Measurements from ENCODE around the gene RGS9BP.
"Not testable (repeated sequence)": the region's sequence is repeated elsewhere in the genome, so short reads cannot be mapped to it uniquely, and the experiment has no call there.

RGS9BP gene

GRCh38 chr19:32652894-32653598, 22.6 kb upstream of the RGS9BP start:
- no peak overlapping the region for H3K4me3 ChIP-seq (ENCODE audit: low read depth, low read length)
- TF ChIP-seq CTCF (IDR thresholded peaks at IDR 0.05; ENCODE audit: borderline replicate concordance, insufficient read depth, low read depth, low read length): no peak

- no peak overlapping the region for H3K4me3 ChIP-seq (ENCODE audit: low read depth, low read length)
- no peak for TF ChIP-seq CTCF (IDR thresholded peaks at IDR 0.05; ENCODE audit: borderline replicate concordance, insufficient read depth, low read depth, low read length)
These were observed 22.1 kb upstream of the RGS9BP start for GRCh38 chr19:32653599-32653915.

- not testable (repeated sequence) for H3K4me3 ChIP-seq (ENCODE audit: low read depth, low read length)
These were observed 19.3 kb upstream of the RGS9BP start for GRCh38 chr19:32656379-32656778.

GRCh38 chr19:32658075-32658474, 17.6 kb upstream of the RGS9BP start:
- no peak for TF ChIP-seq CTCF (IDR thresholded peaks at IDR 0.05; ENCODE audit: borderline replicate concordance, insufficient read depth, low read depth, low read length)
- H3K4me3 ChIP-seq (ENCODE audit: low read depth, low read length): no peak overlapping the region

GRCh38 chr19:32658527-32658926, 17.1 kb upstream of the RGS9BP start:
- TF ChIP-seq CTCF (IDR thresholded peaks at IDR 0.05; ENCODE audit: borderline replicate concordance, insufficient read depth, low read depth, low read length): no peak
- no peak overlapping the region for H3K4me3 ChIP-seq (ENCODE audit: low read depth, low read length)

- no peak overlapping the region for H3K4me3 ChIP-seq (ENCODE audit: low read depth, low read length)
- no peak for TF ChIP-seq CTCF (IDR thresholded peaks at IDR 0.05; ENCODE audit: borderline replicate concordance, insufficient read depth, low read depth, low read length)
These were observed 14.3 kb upstream of the RGS9BP start for GRCh38 chr19:32661318-32661717.

- TF ChIP-seq CTCF (IDR thresholded peaks at IDR 0.05; ENCODE audit: borderline replicate concordance, insufficient read depth, low read depth, low read length): no peak
These were observed 13.5 kb upstream of the RGS9BP start for GRCh38 chr19:32662186-32662585.

GRCh38 chr19:32666084-32666483, 9.6 kb upstream of the RGS9BP start:
- no peak for TF ChIP-seq CTCF (IDR thresholded peaks at IDR 0.05; ENCODE audit: borderline replicate concordance, insufficient read depth, low read depth, low read length)
- H3K4me3 ChIP-seq (ENCODE audit: low read depth, low read length): no peak overlapping the region

More at GRCh38 chr19:32662186-32662585, 13.5 kb upstream of the RGS9BP start:
- H3K4me3 ChIP-seq (ENCODE audit: low read depth, low read length): no peak overlapping the region
